Right atrium auricular region (tissue), 2 donors: ENCODE results near the gene CD300E. TPM values are rescaled to one million over a fixed set of nuclear protein-coding genes. Genes with fewer than 3 reads are reported as not detected.

ENCODE experiments used
- DNase-seq: peaks from one replicate; pipeline ENCODE4 v3.0.0-alpha.2; 2019; ENCODE audit warnings: low spot score
- H3K27ac ChIP-seq, 2 donors: fragments of 200-600 bp; sonication (generic); 1 replicate in 1 of 2; 2 replicates in 1 of 2; pipeline ENCODE4 v1.5.1; 2016 to 2019
- H3K27me3 ChIP-seq, 2 donors: fragments of 200-600 bp; sonication (generic); one replicate each; pipeline versions ENCODE4 v1.5.1 to v1.6.0; 2017 to 2019
- H3K36me3 ChIP-seq: fragments of 200-600 bp; sonication (generic); one replicate; pipeline ENCODE4 v1.5.1; 2016
- H3K4me1 ChIP-seq, 2 donors: fragments of 200-600 bp; sonication (generic); one replicate each; pipeline versions ENCODE4 v1.5.1 to v1.6.0; 2017 to 2019
- H3K4me3 ChIP-seq, 2 donors: fragments of 200-600 bp; sonication (generic); 1 replicate in 1 of 2; 2 replicates in 1 of 2; pipeline ENCODE4 v1.5.1; 2017 to 2019; ENCODE audit warnings: mild to moderate bottlenecking in 1 of 2, moderate library complexity in 1 of 2
- H3K9me3 ChIP-seq, 2 donors: fragments of 200-600 bp; sonication (generic); one replicate each; pipeline ENCODE4 v1.5.1; 2019
- total RNA-seq, 2 donors: library from RNA; depleted of rRNA; stranded (reverse); fragments of >200 nt; gene quantifications; one replicate each; pipeline ENCODE4 v1.1.0, GENCODE V29; 2016
- TF ChIP-seq, protein P1 (sequence below), 2 donors: fragments of 200-600 bp; sonication (generic); IDR thresholded peaks; one replicate each; pipeline ENCODE4 v1.5.1; 2019; ENCODE audit warnings: antibody characterized with exemption in 2 of 2

The CD300E gene
- total RNA-seq, 2 donors from 2014 or later: 0.52 to 1.0 TPM

DNA sequence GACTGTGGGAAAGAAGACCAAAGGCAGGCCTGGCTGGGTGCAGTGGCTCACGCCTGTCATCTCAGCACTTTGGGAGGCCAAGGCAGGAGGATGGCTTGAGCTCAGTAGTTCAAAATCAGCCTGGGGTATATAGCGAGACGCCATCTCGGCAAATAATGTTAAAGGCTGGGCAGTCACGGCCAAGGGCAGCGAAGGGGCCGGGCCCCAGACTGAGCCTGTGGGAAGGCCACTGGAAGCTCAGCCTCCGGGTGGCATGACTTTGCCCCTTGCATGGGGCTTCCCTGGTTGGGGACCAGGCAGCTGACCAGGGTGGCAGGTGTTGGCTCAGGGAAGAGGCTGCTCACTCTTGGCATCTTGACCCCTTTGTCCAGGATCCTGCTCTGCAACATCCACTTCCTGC lies 17.5 kb downstream of the CD300E start:
- no peak for DNase-seq
- no peaks in the 10 kb centered on the region for H3K4me1 ChIP-seq
- TF ChIP-seq, protein P1, sequence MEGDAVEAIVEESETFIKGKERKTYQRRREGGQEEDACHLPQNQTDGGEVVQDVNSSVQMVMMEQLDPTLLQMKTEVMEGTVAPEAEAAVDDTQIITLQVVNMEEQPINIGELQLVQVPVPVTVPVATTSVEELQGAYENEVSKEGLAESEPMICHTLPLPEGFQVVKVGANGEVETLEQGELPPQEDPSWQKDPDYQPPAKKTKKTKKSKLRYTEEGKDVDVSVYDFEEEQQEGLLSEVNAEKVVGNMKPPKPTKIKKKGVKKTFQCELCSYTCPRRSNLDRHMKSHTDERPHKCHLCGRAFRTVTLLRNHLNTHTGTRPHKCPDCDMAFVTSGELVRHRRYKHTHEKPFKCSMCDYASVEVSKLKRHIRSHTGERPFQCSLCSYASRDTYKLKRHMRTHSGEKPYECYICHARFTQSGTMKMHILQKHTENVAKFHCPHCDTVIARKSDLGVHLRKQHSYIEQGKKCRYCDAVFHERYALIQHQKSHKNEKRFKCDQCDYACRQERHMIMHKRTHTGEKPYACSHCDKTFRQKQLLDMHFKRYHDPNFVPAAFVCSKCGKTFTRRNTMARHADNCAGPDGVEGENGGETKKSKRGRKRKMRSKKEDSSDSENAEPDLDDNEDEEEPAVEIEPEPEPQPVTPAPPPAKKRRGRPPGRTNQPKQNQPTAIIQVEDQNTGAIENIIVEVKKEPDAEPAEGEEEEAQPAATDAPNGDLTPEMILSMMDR (IDR thresholded peaks at IDR 0.05): no peak
- no peak overlapping the region for H3K27ac ChIP-seq
- H3K36me3 ChIP-seq: no peaks in the 10 kb centered on the region
- H3K27me3 ChIP-seq: no peaks in the 10 kb centered on the region
- no peak overlapping the region for H3K4me3 ChIP-seq
- H3K9me3 ChIP-seq: no peaks in the 10 kb centered on the region

DNA sequence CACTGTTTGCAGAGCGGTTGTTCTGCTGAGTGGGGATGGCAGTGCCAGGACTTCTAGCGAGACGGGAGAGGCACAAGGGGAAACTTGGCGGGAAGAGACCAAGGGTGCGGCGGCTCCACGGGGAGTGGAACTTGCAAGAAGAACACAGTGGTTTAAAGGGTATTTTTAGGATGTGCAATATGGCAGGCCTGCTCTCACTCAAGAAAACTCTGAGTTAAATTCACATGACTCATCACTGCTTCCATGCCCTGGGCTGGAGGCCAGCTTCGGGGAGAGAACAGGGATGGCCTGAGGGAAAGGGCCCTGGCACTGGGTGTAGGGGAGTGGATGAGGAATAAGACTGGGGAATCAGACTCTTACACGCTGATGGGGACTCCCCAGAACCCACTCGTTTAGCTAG lies 18.2 kb downstream of the CD300E start:
- H3K27ac ChIP-seq: no peak overlapping the region
- H3K4me1 ChIP-seq: no peaks in the 10 kb centered on the region
- TF ChIP-seq, protein P1 (IDR thresholded peaks at IDR 0.05): no peak
- no peak overlapping the region for H3K4me3 ChIP-seq
- H3K27me3 ChIP-seq: no peaks in the 10 kb centered on the region
- no peaks in the 10 kb centered on the region for H3K9me3 ChIP-seq
- peak; percentile 65 for DNase-seq
- no peaks in the 10 kb centered on the region for H3K36me3 ChIP-seq

- Histone ChIP-seq H3K4me3 (no peak overlapping the region), H3K4me1 (no peaks in the 10 kb centered on the region), H3K27ac (no peak overlapping the region), H3K9me3 (no peaks in the 10 kb centered on the region), H3K36me3 (no peaks in the 10 kb centered on the region), H3K27me3 (no peaks in the 10 kb centered on the region)
- DNase-seq: no peak
- TF ChIP-seq, protein P1 (IDR thresholded peaks at IDR 0.05): no peak
These were observed 18.8 kb downstream of the CD300E start for GRCh38 chr17:74604761-74605160.

- Histone ChIP-seq H3K4me3 (no peak overlapping the region), H3K27me3 (no peaks in the 10 kb centered on the region), H3K4me1 (no peaks in the 10 kb centered on the region), H3K9me3 (no peaks in the 10 kb centered on the region), H3K27ac (no peak overlapping the region), H3K36me3 (no peaks in the 10 kb centered on the region)
- no peak for DNase-seq
- TF ChIP-seq, protein P1 (IDR thresholded peaks at IDR 0.05): no peak
These were observed 19.3 kb downstream of the CD300E start for GRCh38 chr17:74604200-74604599.

DNA sequence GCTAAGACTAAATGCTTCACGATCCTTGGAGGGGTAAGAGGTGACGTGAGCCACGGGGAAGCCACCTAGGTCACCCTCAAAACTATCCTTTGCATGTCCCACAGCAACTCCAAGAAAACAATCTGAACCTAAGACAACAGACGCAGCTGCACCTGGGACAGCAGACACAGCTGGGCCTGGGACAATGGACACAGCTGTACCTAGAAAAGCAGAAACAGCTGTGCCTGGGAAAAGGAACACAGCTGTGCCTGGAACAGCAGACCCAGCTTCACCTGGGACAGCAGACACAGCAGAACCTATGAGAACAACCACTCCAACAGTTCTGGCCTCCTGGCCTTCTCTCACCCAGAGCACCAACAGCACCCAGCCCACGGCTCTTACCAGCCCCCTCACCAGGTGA lies 19.8 kb downstream of the CD300E start:
- Histone ChIP-seq H3K4me3 (no peak overlapping the region), H3K36me3 (no peaks in the 10 kb centered on the region), H3K27me3 (no peaks in the 10 kb centered on the region), H3K4me1 (no peaks in the 10 kb centered on the region), H3K27ac (no peak overlapping the region), H3K9me3 (no peaks in the 10 kb centered on the region)
- no peak for DNase-seq
- TF ChIP-seq, protein P1 (IDR thresholded peaks at IDR 0.05): no peak

DNA sequence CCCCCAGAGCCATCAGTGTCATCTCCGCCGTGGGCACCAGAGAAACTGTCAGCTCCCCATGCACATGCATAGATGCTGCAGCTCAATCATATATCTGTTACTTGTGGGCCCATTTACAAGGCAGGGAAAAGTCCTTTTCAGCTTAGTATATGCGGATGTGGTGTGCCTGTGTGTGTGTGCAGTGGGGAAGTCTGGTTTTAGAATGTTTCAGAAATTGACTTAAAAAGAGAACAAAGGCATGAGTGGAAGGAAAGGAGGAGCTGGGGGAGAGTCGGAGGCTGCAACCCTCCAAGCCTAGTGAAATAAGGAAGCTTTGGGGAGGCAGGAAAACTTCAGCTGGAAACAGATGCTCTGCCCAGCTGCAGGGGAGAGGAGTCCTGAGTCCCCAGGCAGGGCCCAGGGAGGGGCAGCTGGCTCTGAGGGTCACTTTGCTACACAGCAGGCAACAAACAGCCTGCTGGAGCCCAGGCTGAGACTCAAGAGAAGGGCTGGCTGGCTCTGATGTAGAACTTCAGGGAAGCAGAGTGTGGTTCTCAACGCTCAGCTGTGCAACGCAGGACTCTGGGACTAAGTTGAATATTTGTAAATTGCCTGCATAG lies 20.4 kb downstream of the CD300E start:
- no peak for DNase-seq
- no peaks in the 10 kb centered on the region for H3K4me1 ChIP-seq
- H3K27me3 ChIP-seq: no peaks in the 10 kb centered on the region

More for the DNA sequence above, 20.4 kb downstream of the CD300E start:
- no peak overlapping the region for H3K4me3 ChIP-seq
- TF ChIP-seq, protein P1 (IDR thresholded peaks at IDR 0.05): no peak
- H3K27ac ChIP-seq: no peak overlapping the region
- no peaks in the 10 kb centered on the region for H3K36me3 ChIP-seq
- H3K9me3 ChIP-seq: no peaks in the 10 kb centered on the region
